Smooth muscle cell of the coronary artery (primary cell): ENCODE measurements around the gene METTL22. TPM values are rescaled to one million over a fixed set of nuclear protein-coding genes. Genes with fewer than 3 reads are reported as not detected.

Experiments
- total RNA-seq: library from RNA; depleted of rRNA; stranded (reverse); fragments of >200 nt; gene quantifications from 2 replicates; pipeline ENCODE4 v1.2.3, GENCODE V29; 2014; ENCODE audit warnings: low replicate concordance

The METTL22 gene
- total RNA-seq = 23.1 and 23.5 TPM in 2 replicates

GRCh38 chr16:8621572-8622314, at the start of gene METTL22:
METTL22 (plus strand) TSS chr16:8621698; CDS start chr16:8625666, 3,968 bp downstream.

GRCh38 chr16:8589900-8590688, 31.4 kb upstream of the METTL22 start, which contains the start of gene TMEM114:
TMEM114 (minus strand) TSS chr16:8590511; CDS start chr16:8589838, 673 bp downstream.

DNA sequence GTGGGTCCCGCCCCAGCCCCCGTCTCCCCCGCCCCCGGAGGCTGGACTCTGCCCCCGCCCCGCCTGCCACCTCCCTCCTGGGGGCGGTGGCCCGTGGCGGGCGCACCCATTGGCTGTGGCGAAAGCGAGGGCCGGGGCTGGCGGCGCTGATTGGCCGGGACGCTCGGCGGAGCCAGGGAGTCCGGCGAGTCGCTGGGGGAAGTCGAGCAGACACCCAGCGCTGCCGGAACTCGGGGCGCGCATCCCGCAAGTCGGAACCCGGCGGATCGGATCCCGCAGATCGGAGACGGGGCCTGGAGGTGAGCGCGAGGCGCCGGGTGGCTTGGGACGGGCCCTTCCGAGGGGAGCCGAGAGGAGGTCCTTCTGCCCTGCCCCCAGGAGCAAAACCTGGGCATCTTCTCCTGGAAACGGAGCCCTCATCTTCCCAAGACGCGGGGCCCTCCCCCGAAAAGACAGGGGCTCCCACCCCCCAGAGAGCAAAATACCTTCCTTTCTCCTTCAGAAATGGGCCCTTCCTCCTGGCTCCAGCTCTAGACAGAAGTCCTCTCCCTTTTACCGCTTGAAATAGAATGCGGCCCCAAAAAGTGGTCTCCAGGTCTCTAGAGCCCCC, 53.0 kb downstream of the METTL22 start, which contains the start of gene ABAT:
ABAT (plus strand) TSS at position 205 of the 610 bp plus-strand sequence. CDS start 61,123 bp downstream, outside the sequence.

Other genes starting within 250 kb of the METTL22 start
- gene TMEM114, start 31.2 kb upstream of the METTL22 start, total RNA-seq = not detected in 2 replicates
- gene ABAT, start 52.9 kb downstream of the METTL22 start, total RNA-seq = 2.0 and 2.6 TPM in 2 replicates
- 3.2 and 5.7 TPM in 2 replicates for gene TMEM186, start 175.9 kb downstream of the METTL22 start, total RNA-seq
- 19.7 and 28.8 TPM in 2 replicates for gene PMM2, start 176.1 kb downstream of the METTL22 start, total RNA-seq
- gene CARHSP1, start 247.3 kb downstream of the METTL22 start, total RNA-seq = 131 and 204 TPM in 2 replicates